OCI-LY7 (cell line): ENCODE measurements around the gene FTCDNL1. TPM values are rescaled to one million over a fixed set of nuclear protein-coding genes. Genes with fewer than 3 reads are reported as not detected.

Source experiments
- BruUV-seq: library from RNA; stranded (reverse); fragments of 400-500 nt; replicated peaks from 2 replicates; lab custom pipeline; 2021; lab: Mats Ljungman, UMichigan
- CTCF ChIA-PET: fragments of 300-600 bp; sonication (Branson Sonifier 250); formaldehyde crosslinking; loops from one replicate; lab custom pipeline; 2022; ENCODE audit warnings: antibody characterized with exemption; ENCODE audit not compliant: unreplicated experiment; lab: Charles Lee
- POLR2A ChIA-PET: fragments of 300-600 bp; sonication (Branson Sonifier 250); formaldehyde crosslinking; loops from one replicate; lab custom pipeline; 2022; ENCODE audit warnings: antibody characterized with exemption; lab: Charles Lee
- DNase-seq: peaks from one replicate; pipeline ENCODE4 v3.0.0-alpha.2; 2015; ENCODE audit warnings: low spot score
- H2AFZ ChIP-seq: fragments of 200-600 bp; sonication (generic), shearing (Covaris generic); 2 replicates; pipeline ENCODE4 v1.6.1; 2014; ENCODE audit warnings: mild to moderate bottlenecking, antibody characterized with exemption, low read length, moderate library complexity
- H3K27ac ChIP-seq: fragments of 200-600 bp; sonication (generic); 2 replicates; pipeline ENCODE4 v1.5.1; 2014; ENCODE audit warnings: mixed run types, low read depth, mild to moderate bottlenecking, moderate library complexity, low read length, inconsistent platforms; ENCODE audit not compliant: poor library complexity, severe bottlenecking
- H3K36me3 ChIP-seq: fragments of 200-600 bp; sonication (generic); 2 replicates; pipeline ENCODE4 v1.6.1; 2014; ENCODE audit warnings: mild to moderate bottlenecking, antibody characterized with exemption, low read length, moderate library complexity, mixed read lengths; ENCODE audit not compliant: insufficient read depth
- H3K4me1 ChIP-seq: fragments of 200-600 bp; sonication (generic); 2 replicates; pipeline ENCODE4 v1.5.1; 2014; ENCODE audit warnings: mild to moderate bottlenecking, low read length; ENCODE audit not compliant: insufficient read depth, poor library complexity, severe bottlenecking
- H3K4me2 ChIP-seq: fragments of 200-600 bp; sonication (generic); 2 replicates; pipeline ENCODE4 v1.6.1; 2014; ENCODE audit warnings: mild to moderate bottlenecking, low read length
- H3K4me3 ChIP-seq: fragments of 200-600 bp; sonication (generic); 2 replicates; pipeline ENCODE4 v1.5.1; 2014; ENCODE audit warnings: mild to moderate bottlenecking, low read depth, low read length; ENCODE audit not compliant: poor library complexity, severe bottlenecking
- H3K79me2 ChIP-seq: fragments of 200-600 bp; sonication (generic); 2 replicates; pipeline ENCODE4 v1.6.1; 2016; ENCODE audit warnings: low read depth, mild to moderate bottlenecking, low read length, moderate library complexity, mixed read lengths; ENCODE audit not compliant: insufficient read depth
- H3K9me2 ChIP-seq: fragments of 200-600 bp; sonication (generic); 2 replicates; pipeline ENCODE4 v1.6.1; 2016; ENCODE audit warnings: mild to moderate bottlenecking, low read length, mixed read lengths; ENCODE audit not compliant: insufficient read depth
- H3K9me3 ChIP-seq: fragments of 200-600 bp; sonication (generic); 2 replicates; pipeline ENCODE4 v1.6.1; 2014; ENCODE audit warnings: mild to moderate bottlenecking, mixed run types, low read length, mixed read lengths
- H4K20me1 ChIP-seq: fragments of 200-600 bp; sonication (generic); 2 replicates; pipeline ENCODE4 v1.6.1; 2014; ENCODE audit warnings: mild to moderate bottlenecking, antibody characterized with exemption, low read length, moderate library complexity, mixed read lengths; ENCODE audit not compliant: insufficient read depth
- CTCF ChIP-seq: fragments of 200-600 bp; sonication (generic); conservative IDR thresholded peaks from 2 replicates; pipeline ENCODE4 v1.5.1; 2014; ENCODE audit warnings: mild to moderate bottlenecking, antibody characterized with exemption, low read length, moderate library complexity, mixed read lengths
- EZH2phosphoT487 ChIP-seq: fragments of 200-600 bp; sonication (generic); IDR thresholded peaks from 2 replicates; pipeline ENCODE4 v1.6.1; 2018; ENCODE audit warnings: low read depth, borderline replicate concordance, mild to moderate bottlenecking, mixed run types, antibody characterized with exemption, low read length, moderate library complexity, mixed read lengths
- intact Hi-C: fragments of 100-400 bp; cut with micrococcal nuclease; formaldehyde crosslinking; loops from one replicate; pipeline ENCODE4 v1.10.0; 2022; ENCODE audit not compliant: unreplicated experiment
- total RNA-seq, 2 experiments: library from RNA; depleted of rRNA in 1 of 2; stranded (reverse); fragments of >200 nt in 1 of 2; shearing (Covaris generic) in 1 of 2; gene quantifications; 2 replicates each; pipeline ENCODE4 v1.2.3, GENCODE V29; 2014 to 2022

FTCDNL1 gene
- total RNA-seq, 2 experiments from 2014 or later: 0.40 to 0.54 TPM

GRCh38 chr2:199836943-199837342 lies 14.0 kb downstream of the FTCDNL1 start:
- no TSS peak for BruUV-seq
- H3K4me1 ChIP-seq: no peaks in the 10 kb centered on the region
- H3K4me3 ChIP-seq: no peak overlapping the region
- POLR2A ChIA-PET: no interaction called here
- H2AFZ ChIP-seq: no peak overlapping the region
- H3K9me2 ChIP-seq: no peaks in the 10 kb centered on the region
- H4K20me1 ChIP-seq: no peaks in the 10 kb centered on the region
- no peak for TF ChIP-seq CTCF
- intact Hi-C loops: no loop called here
- 0 out of 2 replicates have a peak, but pooled peaks cover 9% of the 10 kb centered on the region for H3K9me3 ChIP-seq
- no peak for DNase-seq
- H3K79me2 ChIP-seq: no peaks in the 10 kb centered on the region
- H3K36me3 ChIP-seq: no peaks in the 10 kb centered on the region
- no peak overlapping the region for H3K27ac ChIP-seq
- CTCF ChIA-PET: no interaction called here
- H3K4me2 ChIP-seq: no peak overlapping the region

GRCh38 chr2:199833525-199833924 lies 17.5 kb downstream of the FTCDNL1 start:
- Histone ChIP-seq H3K4me1 (no peaks in the 10 kb centered on the region), H3K9me2 (no peaks in the 10 kb centered on the region), H3K36me3 (no peaks in the 10 kb centered on the region), H2AFZ (no peak overlapping the region), H3K27ac (no peak overlapping the region), H3K4me2 (no peak overlapping the region), H3K79me2 (no peaks in the 10 kb centered on the region), H4K20me1 (no peaks in the 10 kb centered on the region), H3K9me3 (no peaks in the 10 kb centered on the region), H3K4me3 (no peak overlapping the region)
- ChIA-PET POLR2A (interaction anchor here (0.7 to 1.7 kb wide), 3 partner anchors 9 to 1558 kb away, joined by 3 to 7 read pairs (median 3); no protein-coding TSS in a partner anchor), CTCF (no interaction called here)
- no peak for DNase-seq
- no TSS peak for BruUV-seq
- intact Hi-C loops: no loop called here
- TF ChIP-seq CTCF: no peak
- no peak for TF ChIP-seq EZH2phosphoT487

- no peaks in the 10 kb centered on the region for H3K9me2 ChIP-seq
- no peak for TF ChIP-seq EZH2phosphoT487
- TF ChIP-seq CTCF: no peak
- DNase-seq: no peak
- H3K36me3 ChIP-seq: no peaks in the 10 kb centered on the region
- intact Hi-C loops: no loop called here
- no peak overlapping the region for H3K27ac ChIP-seq
- H2AFZ ChIP-seq: no peak overlapping the region
- no peak overlapping the region for H3K4me3 ChIP-seq
- H3K4me1 ChIP-seq: no peaks in the 10 kb centered on the region
- no peaks in the 10 kb centered on the region for H3K9me3 ChIP-seq
- no peaks in the 10 kb centered on the region for H3K79me2 ChIP-seq
- CTCF ChIA-PET: no interaction called here
- H3K4me2 ChIP-seq: no peak overlapping the region
- POLR2A ChIA-PET: interaction anchor here (0.7 kb wide), 1 partner anchor 1622 kb away, joined by 4 read pairs; no protein-coding TSS in a partner anchor
- no TSS peak for BruUV-seq
- H4K20me1 ChIP-seq: no peaks in the 10 kb centered on the region
Observed at GRCh38 chr2:199830531-199830930, 20.5 kb downstream of the FTCDNL1 start.
